Measurements from ENCODE around the gene RBFOX2. TPM values are rescaled to one million over a fixed set of nuclear protein-coding genes. Genes with fewer than 3 reads are reported as not detected.

Gene RBFOX2
- polyA plus RNA-seq, 1 of the 3 experiments (the other 2 are of a cell fraction) = 115 TPM

- DNase-seq = peak; percentile 59
- POLR2A ChIA-PET = interaction anchor here (1.0 kb wide), 2 partner anchors 98 to 105 kb away, joined by 3 read pairs; partner anchors contain the start of gene RBFOX2
- Histone ChIP-seq H3K27me3 (ENCODE audit: insufficient read depth) (no peaks in the 10 kb centered on the region), H3K36me3 (replicated peaks in 1 of 2; ENCODE audit: control insufficient read depth in 1 of 2, insufficient read depth in 2 of 2, low read length in 1 of 2) (peaks cover 9 to 18% of the 10 kb centered on the region in 2 experiments), H3K4me1 (ENCODE audit: control insufficient read depth in 1 of 2, insufficient read depth in 2 of 2, low read depth in 1 of 2, low read length in 1 of 2) (no peaks in the 10 kb centered on the region; a peak in 1 of 4 replicates), H3K27ac (ENCODE audit: low read depth in 2 of 2, low read length in 1 of 2) (no peak overlapping the region; a peak in 1 of 4 replicates), H3K9me3 (no peaks in the 10 kb centered on the region), H3F3A (replicated peaks; ENCODE audit: insufficient read depth) (no peaks in the 10 kb centered on the region), H4K20me1 (ENCODE audit: insufficient read depth) (peaks cover 22% of the 10 kb centered on the region), H2AFZ (ENCODE audit: low read depth) (no peak overlapping the region), H3K4me2 (no peak overlapping the region), H3K9me2 (no peaks in the 10 kb centered on the region), H3K79me2 (ENCODE audit: insufficient read depth) (peaks cover 76% of the 10 kb centered on the region), H3K9ac (no peak overlapping the region), H3K4me3 (ENCODE audit: low read depth in 2 of 2, low read length in 1 of 2) (no peak overlapping the region)
- TF ChIP-seq ZBTB33 (IDR thresholded peaks at IDR 0.05; ENCODE audit: borderline replicate concordance, low read depth) (no peak), FOSL2 (IDR thresholded peaks at IDR 0.05; ENCODE audit: borderline replicate concordance, low read depth) (no peak), YY1 (IDR thresholded peaks at IDR 0.05; ENCODE audit: low read depth) (no peak), FOXM1 (IDR thresholded peaks at IDR 0.05; ENCODE audit: low read depth) (no peak), MAX (IDR thresholded peaks at IDR 0.05; ENCODE audit: low read depth) (no peak), CTCF (IDR thresholded peaks at IDR 0.05) (peak; percentile 81), RXRA (IDR thresholded peaks at IDR 0.05; ENCODE audit: borderline replicate concordance, low read depth) (peak; percentile 66; the same call in 1 of the 2 replicates), USF2 (IDR thresholded peaks at IDR 0.05; ENCODE audit: borderline replicate concordance, low read depth, low read length) (no peak), REST (IDR thresholded peaks at IDR 0.05; ENCODE audit: low read depth, low read length) (peak; percentile 43; the same call in 1 of the 2 replicates), RAD21 (IDR thresholded peaks at IDR 0.05; ENCODE audit: low read length) (peak; percentile 96), EZH2phosphoT487 (IDR thresholded peaks at IDR 0.05; ENCODE audit: borderline replicate concordance, low read depth) (no peak), SIN3A (IDR thresholded peaks at IDR 0.05; ENCODE audit: borderline replicate concordance, low read depth, low read length) (no peak), TEAD4 (IDR thresholded peaks at IDR 0.05; ENCODE audit: borderline replicate concordance, insufficient read depth) (no peak), SMC3 (IDR thresholded peaks at IDR 0.05; ENCODE audit: low read depth, low read length) (peak; percentile 88), GATA2 (CRISPR knock-in tag; IDR thresholded peaks at IDR 0.05) (no peak)
- CTCF ChIA-PET = interaction anchor here (0.6 to 5.6 kb wide), 62 partner anchors 9 to 580 kb away, joined by 3 to 147 read pairs (median 4); partner anchors contain the start of gene RBFOX2
These were observed 97.7 kb downstream of the RBFOX2 start for GRCh38 chr22:35930933-35931332.
